RWPE2 (cell line): ENCODE data around the gene NAV2.

Source experiments
- ATAC-seq: fragments of 200-7000 bp; cut with Tn5 transposase; 3 replicates; pipeline ENCODE4 v1.9.1; 2021; ENCODE audit warnings: low read depth
- DNase-seq: peaks from one replicate; pipeline ENCODE4 v3.0.0-alpha.2; 2020; ENCODE audit warnings: low spot score
- H3K27ac ChIP-seq: fragments of 450-650 bp; 2 replicates; pipeline ENCODE4 v1.5.1; 2017; ENCODE audit warnings: mild to moderate bottlenecking; ENCODE audit not compliant: poor library complexity, severe bottlenecking
- H3K27me3 ChIP-seq: fragments of 250-450 bp; sonication (Bioruptor Pico); 2 replicates; pipeline ENCODE4 v1.5.1; 2021; ENCODE audit warnings: mild to moderate bottlenecking, moderate library complexity; ENCODE audit not compliant: insufficient read depth, poor library complexity, severe bottlenecking
- H3K36me3 ChIP-seq: fragments of 250-450 bp; sonication (Bioruptor Pico); 2 replicates; pipeline ENCODE4 v1.5.1; 2020; ENCODE audit warnings: low read depth, mild to moderate bottlenecking, moderate library complexity
- H3K4me1 ChIP-seq: fragments of 250-450 bp; sonication (Bioruptor Pico); 2 replicates; pipeline ENCODE4 v1.5.1; 2021; ENCODE audit warnings: mild to moderate bottlenecking, moderate library complexity; ENCODE audit not compliant: insufficient read depth, poor library complexity, severe bottlenecking
- H3K4me3 ChIP-seq: fragments of 250-450 bp; sonication (Bioruptor Pico); 2 replicates; pipeline ENCODE4 v1.5.1; 2021; ENCODE audit warnings: mild to moderate bottlenecking, moderate library complexity; ENCODE audit not compliant: severe bottlenecking
- H3K9me3 ChIP-seq: fragments of 250-450 bp; sonication (Bioruptor Pico); 2 replicates; pipeline ENCODE4 v1.5.1; 2021; ENCODE audit warnings: mild to moderate bottlenecking, moderate library complexity; ENCODE audit not compliant: severe bottlenecking
- TF ChIP-seq, protein P1 (sequence below): fragments of 450-650 bp; IDR thresholded peaks from one replicate; pipeline ENCODE4 v1.5.1; 2017; ENCODE audit warnings: mild to moderate bottlenecking, moderate library complexity; ENCODE audit not compliant: poor library complexity, severe bottlenecking

NAV2 gene

DNA sequence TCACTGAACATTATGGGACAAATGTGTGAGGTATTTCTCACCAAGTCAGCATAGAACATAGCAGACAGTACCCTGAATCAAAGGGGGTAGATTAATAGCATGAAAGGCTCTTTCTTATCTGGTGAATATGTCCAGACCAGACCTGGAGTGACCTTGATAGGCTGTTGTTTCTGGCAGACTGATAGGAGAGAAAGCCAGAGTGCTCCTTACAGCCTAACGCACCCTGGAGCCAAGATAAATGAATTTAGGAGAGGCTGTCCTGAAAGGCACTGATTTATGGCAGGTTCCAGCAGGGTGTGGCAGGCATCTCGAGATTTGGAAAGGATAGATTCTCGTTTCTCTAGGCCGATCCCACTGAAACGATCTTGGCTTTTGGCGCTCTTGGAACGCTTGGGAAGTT, 243.0 kb downstream of the NAV2 start:
- no peak overlapping the region for H3K27ac ChIP-seq
- no peaks in the 10 kb centered on the region for H3K36me3 ChIP-seq
- DNase-seq = no peak
- no peak for ATAC-seq
- no peaks in the 10 kb centered on the region for H3K9me3 ChIP-seq
- H3K4me3 ChIP-seq = no peak overlapping the region
- no peaks in the 10 kb centered on the region for H3K27me3 ChIP-seq
- TF ChIP-seq, protein P1, sequence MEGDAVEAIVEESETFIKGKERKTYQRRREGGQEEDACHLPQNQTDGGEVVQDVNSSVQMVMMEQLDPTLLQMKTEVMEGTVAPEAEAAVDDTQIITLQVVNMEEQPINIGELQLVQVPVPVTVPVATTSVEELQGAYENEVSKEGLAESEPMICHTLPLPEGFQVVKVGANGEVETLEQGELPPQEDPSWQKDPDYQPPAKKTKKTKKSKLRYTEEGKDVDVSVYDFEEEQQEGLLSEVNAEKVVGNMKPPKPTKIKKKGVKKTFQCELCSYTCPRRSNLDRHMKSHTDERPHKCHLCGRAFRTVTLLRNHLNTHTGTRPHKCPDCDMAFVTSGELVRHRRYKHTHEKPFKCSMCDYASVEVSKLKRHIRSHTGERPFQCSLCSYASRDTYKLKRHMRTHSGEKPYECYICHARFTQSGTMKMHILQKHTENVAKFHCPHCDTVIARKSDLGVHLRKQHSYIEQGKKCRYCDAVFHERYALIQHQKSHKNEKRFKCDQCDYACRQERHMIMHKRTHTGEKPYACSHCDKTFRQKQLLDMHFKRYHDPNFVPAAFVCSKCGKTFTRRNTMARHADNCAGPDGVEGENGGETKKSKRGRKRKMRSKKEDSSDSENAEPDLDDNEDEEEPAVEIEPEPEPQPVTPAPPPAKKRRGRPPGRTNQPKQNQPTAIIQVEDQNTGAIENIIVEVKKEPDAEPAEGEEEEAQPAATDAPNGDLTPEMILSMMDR = no peak
- peaks cover 8% of the 10 kb centered on the region for H3K4me1 ChIP-seq

DNA sequence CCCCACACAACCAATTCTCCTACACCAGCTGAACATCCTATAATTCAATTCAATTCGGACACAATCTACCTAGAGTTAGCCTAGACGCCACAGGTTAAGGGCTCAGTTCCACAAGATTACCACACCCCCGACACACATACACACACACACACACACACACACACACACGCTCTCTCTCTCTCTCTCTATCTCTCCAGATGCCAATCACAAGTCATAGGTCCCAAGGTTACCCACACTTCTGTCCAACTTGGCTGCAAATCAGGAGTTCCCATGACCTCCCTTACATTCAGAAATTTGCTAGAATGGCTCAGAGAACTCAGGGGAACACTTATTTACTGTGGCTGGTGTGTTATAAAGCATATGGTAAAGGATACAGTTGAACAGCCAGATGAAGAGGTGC, 243.6 kb downstream of the NAV2 start:
- Histone ChIP-seq H3K9me3 (no peaks in the 10 kb centered on the region), H3K27ac (no peak overlapping the region), H3K4me1 (peaks cover 8% of the 10 kb centered on the region), H3K36me3 (no peaks in the 10 kb centered on the region), H3K4me3 (no peak overlapping the region), H3K27me3 (no peaks in the 10 kb centered on the region)
- no peak for ATAC-seq
- TF ChIP-seq, protein P1 = no peak
- no peak for DNase-seq

DNA sequence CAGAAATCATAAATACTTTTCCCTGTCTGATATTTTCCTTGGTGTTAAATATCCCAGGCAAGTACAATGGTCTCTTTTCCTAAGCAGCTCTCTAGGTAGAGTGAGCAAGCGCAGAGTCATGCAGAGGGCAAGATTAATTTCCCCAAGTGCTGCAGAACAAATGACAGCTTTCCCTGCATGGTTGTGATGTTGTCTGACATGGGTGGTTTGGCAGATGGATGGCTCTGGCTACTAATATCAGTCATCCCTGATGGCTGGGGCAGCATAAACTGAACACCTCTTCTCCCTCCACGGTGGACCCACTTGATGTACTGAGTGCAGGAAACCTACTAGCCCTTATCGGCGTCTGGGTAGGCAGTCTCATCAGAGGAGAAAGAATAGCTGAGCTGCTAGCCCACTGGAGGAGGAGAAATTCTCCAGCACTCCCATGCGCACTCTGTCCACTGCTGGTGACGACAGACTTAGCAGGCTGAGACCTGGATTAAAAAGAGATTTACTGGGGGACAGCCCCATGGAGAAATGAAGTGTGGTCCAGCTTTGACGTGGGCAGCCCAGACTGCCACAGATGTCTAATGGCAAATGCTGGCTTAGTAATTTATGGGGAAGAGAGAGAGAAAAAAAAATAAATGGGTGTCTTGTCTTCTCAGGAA, 244.8 kb downstream of the NAV2 start:
- H3K4me1 ChIP-seq = peaks cover 8% of the 10 kb centered on the region

DNA sequence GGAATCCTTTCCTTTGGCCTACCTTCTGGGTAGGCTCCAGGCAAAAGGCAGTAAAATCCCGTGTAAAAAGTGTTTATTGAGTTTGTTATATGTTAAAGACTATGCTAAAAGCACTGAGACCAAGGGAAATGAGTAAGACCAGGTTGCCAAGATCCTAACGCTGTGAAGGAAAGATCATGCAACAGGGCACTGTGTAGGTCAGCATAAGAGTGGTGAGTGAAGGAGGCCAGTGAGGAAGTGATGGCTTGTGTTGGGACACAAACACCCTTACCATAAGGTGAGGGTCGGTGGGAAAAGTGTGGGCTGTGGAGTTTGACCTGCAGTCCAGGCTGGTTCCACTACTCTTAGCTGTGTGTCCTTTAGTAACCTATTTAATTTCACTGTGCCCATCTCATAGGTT, 245.6 kb downstream of the NAV2 start:
- H3K4me1 ChIP-seq = peaks cover 8% of the 10 kb centered on the region
- no peak for ATAC-seq
- H3K27ac ChIP-seq = no peak overlapping the region
- no peak for DNase-seq
- H3K4me3 ChIP-seq = no peak overlapping the region
- no peaks in the 10 kb centered on the region for H3K36me3 ChIP-seq
- no peaks in the 10 kb centered on the region for H3K27me3 ChIP-seq
- TF ChIP-seq, protein P1 = no peak
- no peaks in the 10 kb centered on the region for H3K9me3 ChIP-seq

More for the DNA sequence above, 244.8 kb downstream of the NAV2 start:
- H3K4me3 ChIP-seq = no peak overlapping the region
- DNase-seq (no peak), ATAC-seq (no peak)
- H3K36me3 ChIP-seq = no peaks in the 10 kb centered on the region
- no peaks in the 10 kb centered on the region for H3K27me3 ChIP-seq
- no peaks in the 10 kb centered on the region for H3K9me3 ChIP-seq
- no peak overlapping the region for H3K27ac ChIP-seq
- TF ChIP-seq, protein P1 = no peak

DNA sequence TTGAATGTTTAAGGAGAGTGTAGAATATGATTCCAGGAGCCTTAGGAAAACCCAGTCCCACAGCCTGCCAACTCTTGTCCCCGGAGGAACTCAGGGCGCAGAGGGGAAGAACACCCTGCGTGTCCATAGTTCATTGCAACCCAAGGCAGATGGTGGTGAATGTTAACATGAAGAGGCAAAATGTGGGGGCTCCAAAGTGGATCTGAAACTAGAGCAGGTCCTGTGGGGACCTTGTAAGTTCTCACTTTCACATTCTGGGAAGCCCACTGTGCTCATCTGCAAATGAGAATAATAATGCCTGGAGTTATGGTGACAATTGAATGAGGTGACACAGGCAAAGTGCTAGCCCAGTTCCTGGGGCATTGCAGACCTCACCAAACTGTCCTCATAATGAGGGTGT, 246.6 kb downstream of the NAV2 start:
- TF ChIP-seq, protein P1 = no peak
- H3K36me3 ChIP-seq = no peaks in the 10 kb centered on the region

More for the DNA sequence above, 246.6 kb downstream of the NAV2 start:
- Histone ChIP-seq H3K9me3 (no peaks in the 10 kb centered on the region), H3K4me3 (no peak overlapping the region), H3K27me3 (no peaks in the 10 kb centered on the region), H3K4me1 (peaks cover under 1% of the 10 kb centered on the region), H3K27ac (no peak overlapping the region)
- DNase-seq (no peak), ATAC-seq (no peak)
